HG02870 (cell line): ENCODE results near the gene CACNB4.
A peak's percentile ranks its signal among the peaks of the same experiment; 100 is the strongest.
"Not testable (repeated sequence)": the region's sequence is repeated elsewhere in the genome, so short reads cannot be mapped to it uniquely, and the experiment has no call there.

Experiments used
- ATAC-seq: cut with Tn5 transposase; IDR thresholded peaks from one replicate; pipeline ENCODE4 v1.9.1; 2021; ENCODE audit warnings: mild to moderate bottlenecking, moderate library complexity; ENCODE audit not compliant: unreplicated experiment

CACNB4 gene

DNA sequence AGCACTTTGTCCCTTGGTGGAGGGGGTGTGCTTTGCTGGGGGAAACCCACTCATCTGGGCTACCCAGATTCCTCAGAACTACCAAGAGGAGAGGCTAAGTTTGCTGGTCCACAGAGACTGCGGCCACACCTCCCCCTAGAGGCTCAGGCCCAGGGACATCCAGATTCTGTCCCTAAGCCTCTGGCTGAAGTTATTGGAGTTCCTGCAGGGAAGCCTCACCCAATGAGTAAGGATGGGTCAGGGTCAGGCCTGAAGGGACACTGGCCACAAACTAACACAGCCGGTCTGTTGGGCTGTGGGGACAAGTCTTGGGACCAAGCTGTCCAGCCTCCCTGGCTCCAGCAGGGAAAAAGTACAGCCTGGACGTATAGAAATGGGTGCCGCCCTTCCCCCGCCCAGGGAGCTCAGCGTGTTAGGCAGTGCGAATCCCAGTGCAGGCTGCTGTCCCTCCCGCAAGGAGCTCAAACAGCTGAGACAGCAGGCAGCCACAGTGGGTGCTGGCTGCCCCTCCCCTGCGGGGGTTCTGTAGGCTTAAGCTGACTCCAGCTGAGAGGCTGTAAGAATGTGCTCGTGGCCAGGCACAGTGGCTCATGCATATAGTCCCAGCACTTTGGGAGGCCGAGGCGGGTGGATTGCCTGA lies 183.7 kb downstream of the CACNB4 start:
- no peak for ATAC-seq

- ATAC-seq = no peak
Measured at GRCh38 chr2:151908204-151908882, 190.5 kb downstream of the CACNB4 start.

DNA sequence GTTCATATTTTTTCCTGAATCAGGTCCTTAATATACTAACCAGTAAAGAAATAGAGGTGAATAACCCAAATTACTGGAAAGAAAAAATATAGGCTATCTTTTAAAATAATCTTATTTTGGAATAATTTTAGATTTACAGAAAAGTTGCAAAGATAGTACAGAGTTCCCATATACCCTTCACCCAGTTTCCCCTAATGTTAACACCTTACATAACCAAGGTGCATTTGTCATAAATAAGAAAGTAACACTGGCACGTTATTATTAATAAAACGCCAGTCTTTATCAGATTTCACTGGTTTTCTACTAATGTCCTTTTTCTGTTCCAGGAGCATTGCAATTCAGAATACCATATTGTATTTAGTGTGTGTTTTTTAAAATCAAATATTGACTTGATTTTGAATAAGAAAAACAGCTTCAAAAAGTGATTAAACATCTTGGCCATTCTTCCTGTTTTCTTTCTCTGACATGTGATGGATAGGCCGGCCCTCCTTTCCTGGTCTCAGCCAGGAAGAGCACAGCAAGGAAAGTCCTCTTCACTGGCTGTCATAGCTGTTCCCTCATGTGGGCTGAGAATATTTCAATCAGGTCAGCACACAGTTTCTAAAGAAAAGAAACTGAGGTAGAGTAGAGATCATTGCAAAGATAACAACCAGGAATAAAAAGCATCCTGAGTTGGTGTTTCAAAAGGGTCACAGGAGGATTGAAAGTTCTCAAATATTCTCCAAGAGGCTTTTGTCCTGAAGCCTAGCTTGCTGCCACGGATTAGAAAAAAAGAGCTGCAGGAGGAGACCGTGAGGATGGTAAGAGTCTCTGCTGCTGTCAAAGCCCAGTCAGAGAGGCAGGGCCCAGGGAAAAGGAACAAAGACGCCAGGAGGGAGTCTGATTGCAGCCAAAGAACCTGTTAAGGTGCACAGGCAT lies 191.3 kb downstream of the CACNB4 start:
- ATAC-seq = no peak

- no peak for ATAC-seq
Measured at GRCh38 chr2:151906633-151906998, 192.2 kb downstream of the CACNB4 start.

DNA sequence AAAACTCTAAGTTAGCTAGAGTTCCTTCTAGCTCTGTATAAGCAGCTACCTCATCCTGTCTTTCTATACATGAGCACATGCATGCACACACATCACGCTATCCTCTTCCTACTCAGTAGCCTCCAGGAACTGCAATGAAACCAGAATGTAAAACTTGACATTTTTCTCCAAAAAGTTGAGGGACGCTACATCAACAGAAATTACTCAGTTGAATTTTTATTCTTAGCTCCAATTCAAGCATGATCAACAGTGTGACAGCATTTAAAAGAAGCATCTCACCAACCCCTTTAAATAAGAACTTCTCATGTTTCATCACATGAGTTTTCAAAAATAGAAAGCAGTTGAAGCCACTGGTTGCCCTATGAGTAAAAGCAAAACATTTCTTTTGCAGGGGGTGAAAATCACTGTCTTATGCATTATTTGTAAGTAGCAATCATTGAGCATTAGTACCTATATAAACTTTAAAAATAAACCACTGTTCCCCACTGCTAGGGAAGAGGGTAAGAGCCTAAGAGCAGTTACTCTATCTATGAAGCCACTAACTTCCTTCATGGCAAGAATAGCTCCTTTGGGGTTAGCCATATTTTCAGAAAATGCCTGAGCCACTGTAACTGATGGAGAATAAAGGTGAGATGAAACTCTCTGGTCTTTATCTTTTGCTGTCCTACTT lies 192.7 kb downstream of the CACNB4 start:
- peak; percentile 78 for ATAC-seq

- ATAC-seq = no peak
Measured at GRCh38 chr2:151904807-151905206, 194.0 kb downstream of the CACNB4 start.

GRCh38 chr2:151904021-151904420 lies 194.8 kb downstream of the CACNB4 start:
- ATAC-seq = no peak

DNA sequence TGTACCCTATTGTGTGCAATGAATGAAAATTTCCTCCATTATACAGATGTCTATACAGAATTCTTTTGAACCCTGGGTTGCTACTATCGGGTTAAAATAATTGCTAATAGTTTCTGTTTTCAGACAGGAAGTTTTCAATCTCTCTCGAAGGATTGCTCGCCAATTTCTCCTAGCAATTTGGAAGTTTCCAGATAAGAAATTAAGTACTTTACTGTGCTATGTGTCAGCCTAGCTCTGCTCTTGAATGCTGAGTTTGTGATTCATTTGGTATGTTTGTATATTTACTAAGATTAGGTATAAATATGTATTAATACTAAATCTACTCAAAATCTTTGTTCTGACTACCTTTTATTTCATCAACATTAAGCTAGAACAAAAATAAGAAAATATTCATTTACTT lies 196.0 kb downstream of the CACNB4 start:
- no peak for ATAC-seq

DNA sequence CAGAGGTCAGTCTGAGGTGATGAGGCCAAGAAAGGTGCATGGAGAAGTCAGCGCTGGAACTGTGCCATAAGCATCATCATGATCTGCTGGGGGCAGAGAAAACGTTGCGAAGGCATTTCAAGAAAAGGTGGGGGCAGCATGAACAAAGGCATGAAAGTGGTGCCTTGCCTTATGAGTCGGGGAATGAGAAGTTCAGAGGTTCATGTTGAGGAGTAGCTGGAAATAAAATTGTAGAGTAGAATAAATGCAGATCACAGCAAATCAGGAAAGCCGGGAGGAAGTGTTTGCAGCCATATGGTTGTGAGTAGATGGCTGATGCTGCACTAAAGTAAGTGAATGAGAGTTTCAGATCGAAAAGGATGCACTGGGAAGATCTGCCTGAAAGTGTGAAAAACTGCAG lies 198.5 kb downstream of the CACNB4 start:
- ATAC-seq = no peak

GRCh38 chr2:151899156-151899555 lies 199.7 kb downstream of the CACNB4 start:
- ATAC-seq = no peak

GRCh38 chr2:151891566-151892194 lies 207.2 kb downstream of the CACNB4 start:
- ATAC-seq = no peak

DNA sequence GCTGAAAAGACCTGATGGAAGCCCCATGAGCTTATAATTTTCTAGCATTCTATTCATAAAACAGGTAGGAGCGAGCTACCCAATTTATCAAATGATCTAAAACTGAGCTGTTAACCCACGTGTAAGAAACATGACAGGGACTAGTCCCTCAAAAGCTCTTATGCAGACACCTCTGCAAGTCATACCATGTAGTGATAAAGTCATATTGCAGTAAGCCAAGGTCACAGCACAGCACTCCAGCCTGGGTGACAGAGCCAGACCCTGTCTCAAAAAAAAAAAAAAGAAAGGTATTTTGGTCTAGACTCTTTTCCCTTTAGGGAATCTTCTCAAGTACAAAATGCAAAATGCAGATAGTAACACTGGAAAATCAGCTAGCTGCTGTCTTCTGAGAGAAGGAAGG lies 211.7 kb downstream of the CACNB4 start:
- ATAC-seq = no peak

DNA sequence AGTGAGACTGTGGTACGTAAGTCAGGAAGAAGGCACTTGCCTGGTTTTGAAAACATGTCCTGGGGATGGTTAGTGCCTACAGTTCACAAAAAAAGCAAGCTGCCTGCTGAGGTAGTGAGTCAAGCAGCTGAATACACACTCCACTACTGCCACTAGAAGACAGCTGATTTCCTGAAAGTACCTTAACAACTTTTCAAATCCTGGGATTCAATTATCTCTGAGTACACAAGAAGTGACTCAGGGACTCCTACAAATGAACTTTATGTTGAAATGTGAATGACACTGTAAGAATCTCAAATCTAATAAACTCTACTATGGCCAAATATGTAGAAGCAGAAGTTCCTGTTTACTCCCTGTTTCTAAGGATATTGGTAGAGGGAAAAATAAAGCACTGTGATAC lies 212.6 kb downstream of the CACNB4 start:
- no peak for ATAC-seq

GRCh38 chr2:151882786-151883445 lies 215.9 kb downstream of the CACNB4 start:
- ATAC-seq = no peak

- ATAC-seq = no peak
Measured at GRCh38 chr2:151881342-151881741, 217.5 kb downstream of the CACNB4 start.

DNA sequence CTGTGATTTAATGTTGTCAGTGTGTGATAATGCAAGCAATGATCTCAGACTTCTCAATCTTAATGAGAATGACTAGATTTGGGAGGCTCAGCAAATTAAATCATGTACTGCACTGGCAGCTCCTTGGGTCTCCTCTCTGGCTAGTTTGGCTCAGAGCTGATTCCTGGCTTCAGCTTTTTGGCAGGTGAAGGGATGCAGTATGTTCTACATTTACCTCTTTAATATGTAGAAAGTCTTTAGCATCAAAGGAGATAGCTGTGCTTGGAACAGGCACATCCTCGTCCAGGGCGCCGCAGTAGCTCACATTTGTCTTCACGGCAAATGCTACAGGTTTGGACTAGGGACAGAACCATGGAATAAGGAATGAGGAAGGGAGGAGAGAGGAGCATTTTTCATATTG lies 218.3 kb downstream of the CACNB4 start:
- no peak for ATAC-seq

DNA sequence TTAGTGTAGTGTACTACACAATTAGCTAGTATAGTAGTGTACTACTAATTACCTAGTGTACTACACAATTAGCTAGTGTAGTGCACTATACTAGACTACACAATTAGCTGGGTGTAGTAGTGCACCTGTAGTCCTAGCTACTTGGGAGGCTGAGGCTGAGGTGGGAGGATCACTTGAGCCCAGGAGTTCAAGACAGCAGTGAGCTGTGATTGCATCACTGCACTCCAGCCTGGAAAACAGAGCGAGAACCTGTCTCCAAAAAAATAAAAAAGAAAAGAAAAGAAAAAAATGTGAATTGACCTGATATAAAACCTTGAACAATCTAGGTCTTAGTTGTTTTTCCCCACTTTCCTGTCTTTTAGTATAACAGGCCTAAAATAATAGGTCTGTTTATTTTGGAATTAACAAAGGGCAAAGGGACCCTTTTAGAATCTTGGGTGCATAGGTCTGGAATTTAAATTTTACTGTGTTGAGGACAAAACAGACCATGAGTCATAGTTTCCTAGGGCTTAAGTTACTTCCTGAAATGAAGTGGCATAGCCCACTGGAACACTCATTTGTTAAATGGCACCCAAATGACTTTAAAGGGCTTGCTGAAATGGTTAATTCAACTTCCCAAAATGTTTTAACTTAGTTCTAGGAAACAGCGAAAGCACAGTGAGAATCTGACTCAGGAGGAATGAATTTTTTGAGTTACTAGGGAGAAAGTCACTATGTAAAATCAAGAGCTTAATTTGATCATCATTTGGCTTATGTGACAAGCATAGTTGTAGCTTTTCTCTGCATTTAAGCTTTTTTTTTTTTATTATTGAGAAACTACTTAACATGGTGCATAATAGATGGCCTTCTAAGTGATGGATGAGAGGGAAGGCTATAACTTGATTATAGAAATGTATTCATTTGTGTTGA lies 219.9 kb downstream of the CACNB4 start:
- no peak for ATAC-seq

GRCh38 chr2:151878204-151878603 lies 220.6 kb downstream of the CACNB4 start:
- no peak for ATAC-seq

GRCh38 chr2:151875631-151876030 lies 223.2 kb downstream of the CACNB4 start:
- ATAC-seq = not testable (repeated sequence)
